T-helper 2 cell treated with Interferon-gamma antibody and Interleukin-4, amounts not matched to agents 100 ng/mL and 5 ng/mL, for 36 hours (primary cell): ENCODE measurements around the gene NAA38. TPM values are rescaled to one million over a fixed set of nuclear protein-coding genes. Genes with fewer than 3 reads are reported as not detected.

Experiments used
- total RNA-seq: library from RNA; stranded (reverse); gene quantifications from 2 replicates; pipeline ENCODE4 v1.2.3, GENCODE V29; 2022

The NAA38 gene
- total RNA-seq, 1 donor from 2014 or later: 74.9 TPM

Other genes starting within 250 kb of the NAA38 start
- gene FXR2, start 242.7 kb downstream of the NAA38 start, total RNA-seq: 30.3 and 31.7 TPM in 2 replicates
- 17.8 and 18.2 TPM in 2 replicates for gene SAT2, start 229.7 kb downstream of the NAA38 start, total RNA-seq
- not detected in 2 replicates for gene SHBG, start 227.4 kb downstream of the NAA38 start, total RNA-seq
- 0.16 and 0.25 TPM in 2 replicates for gene ATP1B2, start 206.6 kb downstream of the NAA38 start, total RNA-seq
- gene TP53, start 170.1 kb downstream of the NAA38 start, total RNA-seq: 195 and 207 TPM in 2 replicates
- gene WRAP53, start 169.1 kb downstream of the NAA38 start, total RNA-seq: 25.9 and 28.9 TPM in 2 replicates
- gene EFNB3, start 152.4 kb downstream of the NAA38 start, total RNA-seq: 0.09 TPM in 1 of 2 replicates, not detected in the other
- not detected in 2 replicates for gene DNAH2, start 139.8 kb downstream of the NAA38 start, total RNA-seq
- 13.8 and 13.9 TPM in 2 replicates for gene KDM6B, start 23.3 kb downstream of the NAA38 start, total RNA-seq
- 0.57 and 0.82 TPM in 2 replicates for gene TMEM88, start 2.5 kb downstream of the NAA38 start, total RNA-seq
- gene CYB5D1, start 444 bp upstream of the NAA38 start, total RNA-seq: 7.3 TPM in 2 replicates
- gene CHD3, start 31.2 kb upstream of the NAA38 start, total RNA-seq: 212 and 213 TPM in 2 replicates
- gene RNF227, start 58.7 kb upstream of the NAA38 start, total RNA-seq: 3.6 TPM in 2 replicates
- gene KCNAB3, start 72.3 kb upstream of the NAA38 start, total RNA-seq: 9.2 and 10.7 TPM in 2 replicates
- 216 and 217 TPM in 2 replicates for gene TRAPPC1, start 74.4 kb upstream of the NAA38 start, total RNA-seq
- gene CNTROB, start 74.6 kb upstream of the NAA38 start, total RNA-seq: 54.4 and 58.1 TPM in 2 replicates
- 0.05 TPM in 1 of 2 replicates, not detected in the other for gene GUCY2D, start 145.1 kb upstream of the NAA38 start, total RNA-seq
- gene ALOX15B, start 181.5 kb upstream of the NAA38 start, total RNA-seq: not detected in 2 replicates
- gene ALOX12B, start 230.2 kb upstream of the NAA38 start, total RNA-seq: not detected in 2 replicates